Measurements from ENCODE around the gene RRAS.

- TF ChIP-seq EZH2phosphoT487 (conservative IDR thresholded peaks at IDR 0.05; ENCODE audit: low read length): no peak
- no peak for TF ChIP-seq CTCF (IDR thresholded peaks at IDR 0.05; ENCODE audit: insufficient read depth, low read length, poor library complexity, severe bottlenecking)
Observed at GRCh38 chr19:49683814-49684250, 43.9 kb upstream of the RRAS start.

Data from SU-DHL-6 (cell line).